ENCODE measurements around the gene ARFGEF2.

DNA sequence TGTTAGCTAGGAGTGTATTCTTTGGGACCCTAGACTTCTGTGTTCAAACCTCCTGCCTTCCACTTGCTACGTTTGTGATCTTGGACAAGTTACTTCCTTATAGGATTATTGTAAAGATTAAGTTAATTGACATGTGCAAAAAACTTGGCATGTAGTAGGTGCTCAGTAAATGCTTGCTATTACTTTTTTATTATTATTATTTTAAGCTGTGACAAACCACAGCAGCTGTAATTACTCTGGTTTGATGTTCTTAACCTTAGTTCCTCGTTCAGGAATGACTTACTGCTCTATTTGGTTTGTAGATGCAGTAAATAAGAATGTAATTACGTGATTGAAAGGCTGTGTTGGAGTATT, 3.2 kb downstream of the ARFGEF2 start:
- TF ChIP-seq, protein P1, sequence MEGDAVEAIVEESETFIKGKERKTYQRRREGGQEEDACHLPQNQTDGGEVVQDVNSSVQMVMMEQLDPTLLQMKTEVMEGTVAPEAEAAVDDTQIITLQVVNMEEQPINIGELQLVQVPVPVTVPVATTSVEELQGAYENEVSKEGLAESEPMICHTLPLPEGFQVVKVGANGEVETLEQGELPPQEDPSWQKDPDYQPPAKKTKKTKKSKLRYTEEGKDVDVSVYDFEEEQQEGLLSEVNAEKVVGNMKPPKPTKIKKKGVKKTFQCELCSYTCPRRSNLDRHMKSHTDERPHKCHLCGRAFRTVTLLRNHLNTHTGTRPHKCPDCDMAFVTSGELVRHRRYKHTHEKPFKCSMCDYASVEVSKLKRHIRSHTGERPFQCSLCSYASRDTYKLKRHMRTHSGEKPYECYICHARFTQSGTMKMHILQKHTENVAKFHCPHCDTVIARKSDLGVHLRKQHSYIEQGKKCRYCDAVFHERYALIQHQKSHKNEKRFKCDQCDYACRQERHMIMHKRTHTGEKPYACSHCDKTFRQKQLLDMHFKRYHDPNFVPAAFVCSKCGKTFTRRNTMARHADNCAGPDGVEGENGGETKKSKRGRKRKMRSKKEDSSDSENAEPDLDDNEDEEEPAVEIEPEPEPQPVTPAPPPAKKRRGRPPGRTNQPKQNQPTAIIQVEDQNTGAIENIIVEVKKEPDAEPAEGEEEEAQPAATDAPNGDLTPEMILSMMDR (IDR thresholded peaks at IDR 0.05), result no peak
- no peak for TF ChIP-seq POLR2A (IDR thresholded peaks at IDR 0.05)
- no peak for TF ChIP-seq EP300 (IDR thresholded peaks at IDR 0.05)
- TF ChIP-seq POLR2AphosphoS5 (IDR thresholded peaks at IDR 0.05), result no peak
